ENCODE measurements around the gene PCDHGB4.
"Not testable (repeated sequence)": the region's sequence is repeated elsewhere in the genome, so short reads cannot be mapped to it uniquely, and the experiment has no call there.

The PCDHGB4 gene

GRCh38 chr5:141402553-141403243 lies 15.2 kb downstream of the PCDHGB4 start, which contains the start of gene PCDHGA9:
TSS of gene PCDHGA9 (plus strand) at chr5:141402778. CDS start at chr5:141402953, 175 bp downstream.
- no peak for DNase-seq

DNA sequence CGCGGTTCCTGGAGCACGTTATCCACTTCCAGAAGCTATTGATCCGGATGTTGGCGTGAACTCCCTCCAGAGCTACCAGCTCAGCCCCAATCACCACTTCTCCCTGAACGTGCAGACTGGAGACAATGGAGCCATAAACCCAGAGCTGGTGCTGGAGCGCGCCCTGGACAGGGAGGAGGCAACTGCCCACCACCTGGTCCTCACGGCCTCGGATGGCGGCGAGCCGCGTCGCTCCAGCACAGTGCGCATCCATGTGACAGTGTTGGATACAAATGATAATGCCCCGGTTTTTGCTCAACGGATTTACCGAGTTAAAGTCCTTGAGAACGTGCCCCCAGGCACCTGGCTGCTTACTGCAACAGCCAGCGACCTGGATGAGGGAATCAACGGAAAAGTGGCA lies 15.9 kb downstream of the PCDHGB4 start:
- DNase-seq: no peak

- DNase-seq: not testable (repeated sequence)
These were observed 20.4 kb downstream of the PCDHGB4 start, which contains the start of gene PCDHGB6 for GRCh38 chr5:141407790-141408505. TSS of gene PCDHGB6 (plus strand) at chr5:141408021. CDS start at chr5:141408203, 182 bp downstream.

DNA sequence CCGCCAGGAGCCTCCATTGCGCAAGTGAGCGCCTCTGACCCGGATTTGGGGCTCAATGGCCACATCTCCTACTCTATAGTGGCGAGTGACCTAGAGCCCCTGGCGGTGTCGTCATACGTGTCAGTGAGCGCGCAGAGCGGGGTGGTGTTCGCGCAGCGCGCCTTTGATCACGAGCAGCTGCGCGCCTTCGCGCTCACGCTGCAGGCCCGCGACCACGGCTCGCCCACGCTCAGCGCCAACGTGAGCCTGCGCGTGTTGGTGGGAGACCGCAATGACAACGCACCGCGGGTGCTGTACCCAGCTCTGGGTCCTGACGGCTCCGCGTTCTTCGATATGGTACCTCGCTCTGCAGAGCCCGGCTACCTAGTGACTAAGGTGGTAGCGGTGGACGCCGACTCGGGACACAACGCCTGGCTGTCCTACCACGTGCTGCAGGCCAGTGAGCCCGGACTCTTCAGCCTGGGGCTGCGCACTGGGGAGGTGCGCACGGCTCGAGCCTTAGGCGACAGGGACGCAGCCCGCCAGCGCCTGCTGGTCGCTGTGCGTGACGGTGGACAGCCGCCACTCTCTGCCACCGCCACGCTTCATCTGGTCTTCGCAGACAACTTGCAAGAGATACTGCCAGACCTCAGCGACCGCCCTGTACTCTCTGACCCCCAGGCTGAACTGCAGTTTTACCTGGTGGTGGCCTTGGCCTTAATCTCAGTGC lies 22.3 kb downstream of the PCDHGB4 start:
- no peak for DNase-seq

GRCh38 chr5:141411575-141411974 lies 24.1 kb downstream of the PCDHGB4 start:
- DNase-seq: no peak

DNA sequence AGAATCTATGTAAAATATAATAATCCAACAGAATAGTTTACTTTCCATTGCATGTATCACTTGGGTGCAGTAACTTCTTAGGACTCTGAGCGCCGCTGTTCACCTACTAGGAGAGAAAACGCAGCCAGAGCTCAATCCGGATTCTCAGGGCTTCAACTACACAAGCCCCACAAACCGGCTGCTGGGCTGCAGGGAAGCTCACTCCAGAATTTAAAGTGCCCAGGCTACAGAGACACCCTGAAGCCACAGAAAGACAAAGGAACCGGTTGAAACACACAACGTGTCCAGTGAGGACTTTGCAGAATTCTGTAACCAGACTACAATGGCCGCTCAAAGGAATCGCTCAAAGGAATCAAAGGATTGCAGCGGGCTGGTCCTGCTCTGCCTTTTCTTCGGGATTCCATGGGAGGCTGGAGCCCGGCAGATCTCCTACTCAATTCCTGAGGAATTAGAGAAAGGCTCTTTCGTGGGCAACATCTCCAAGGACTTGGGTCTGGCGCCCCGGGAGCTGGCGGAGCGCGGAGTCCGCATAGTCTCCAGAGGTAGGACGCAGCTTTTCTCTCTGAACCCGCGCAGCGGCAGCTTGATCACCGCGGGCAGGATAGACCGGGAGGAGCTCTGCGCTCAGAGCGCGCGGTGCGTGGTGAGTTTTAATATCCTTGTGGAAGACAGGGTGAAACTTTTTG lies 25.5 kb downstream of the PCDHGB4 start, which contains the start of gene PCDHGA10:
PCDHGA10 (plus strand) TSS at position 134 of the 686 bp plus-strand sequence; CDS start at position 323, 189 bp downstream.
- peak; percentile 44 to 52 for DNase-seq

GRCh38 chr5:141413540-141414069 lies 26.1 kb downstream of the PCDHGB4 start:
- DNase-seq: no peak

DNA sequence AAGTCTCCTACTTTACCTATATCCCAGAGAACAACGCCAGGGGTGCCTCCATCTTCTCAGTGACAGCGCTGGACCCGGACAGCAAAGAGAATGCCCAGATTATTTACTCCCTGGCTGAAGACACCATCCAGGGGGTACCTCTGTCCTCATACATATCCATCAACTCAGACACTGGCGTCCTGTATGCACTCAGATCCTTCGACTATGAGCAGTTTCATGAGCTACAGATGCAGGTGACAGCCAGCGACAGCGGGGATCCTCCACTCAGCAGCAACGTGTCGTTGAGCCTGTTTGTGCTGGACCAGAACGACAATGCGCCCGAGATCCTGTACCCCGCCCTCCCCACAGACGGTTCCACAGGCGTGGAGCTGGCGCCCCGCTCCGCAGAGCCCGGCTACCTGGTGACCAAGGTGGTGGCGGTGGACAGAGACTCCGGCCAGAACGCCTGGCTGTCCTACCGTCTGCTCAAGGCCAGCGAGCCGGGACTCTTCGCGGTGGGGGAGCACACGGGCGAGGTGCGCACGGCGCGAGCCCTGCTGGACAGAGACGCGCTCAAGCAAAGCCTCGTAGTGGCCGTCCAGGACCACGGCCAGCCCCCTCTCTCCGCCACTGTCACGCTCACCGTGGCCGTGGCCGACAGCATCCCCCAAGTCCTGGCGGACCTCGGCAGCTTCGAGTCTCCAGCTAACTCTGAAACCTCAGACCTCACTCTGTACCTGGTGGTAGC lies 27.2 kb downstream of the PCDHGB4 start:
- DNase-seq: not testable (repeated sequence)

- DNase-seq: not testable (repeated sequence)
These were observed 27.7 kb downstream of the PCDHGB4 start for GRCh38 chr5:141415275-141415618.

DNA sequence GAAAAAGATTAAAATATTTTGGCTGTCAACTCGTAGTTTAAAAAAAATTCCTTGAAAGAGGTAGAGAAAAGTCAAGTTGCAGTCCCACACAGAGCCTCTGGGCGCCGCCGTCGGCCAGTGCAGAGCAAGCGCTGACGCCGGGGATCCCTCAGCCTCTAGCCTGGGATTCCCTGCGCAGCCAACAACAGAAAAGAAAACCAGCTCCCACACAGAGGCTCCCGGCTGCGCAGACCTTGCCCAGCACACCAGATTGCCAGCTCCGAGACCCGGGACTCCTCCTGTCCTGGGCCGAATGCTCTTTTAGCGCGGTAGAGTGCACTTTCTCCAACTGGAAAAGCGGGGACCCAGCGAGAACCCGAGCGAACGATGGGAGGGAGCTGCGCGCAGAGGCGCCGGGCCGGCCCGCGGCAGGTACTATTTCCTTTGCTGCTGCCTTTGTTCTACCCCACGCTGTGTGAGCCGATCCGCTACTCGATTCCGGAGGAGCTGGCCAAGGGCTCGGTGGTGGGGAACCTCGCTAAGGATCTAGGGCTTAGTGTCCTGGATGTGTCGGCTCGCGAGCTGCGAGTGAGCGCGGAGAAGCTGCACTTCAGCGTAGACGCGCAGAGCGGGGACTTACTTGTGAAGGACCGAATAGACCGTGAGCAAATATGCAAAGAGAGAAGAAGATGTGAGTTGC lies 30.1 kb downstream of the PCDHGB4 start, which contains the start of gene PCDHGB7:
PCDHGB7 (plus strand) TSS at position 184 of the 679 bp plus-strand sequence; CDS start at position 367, 183 bp downstream.
- DNase-seq: not testable (repeated sequence)

DNA sequence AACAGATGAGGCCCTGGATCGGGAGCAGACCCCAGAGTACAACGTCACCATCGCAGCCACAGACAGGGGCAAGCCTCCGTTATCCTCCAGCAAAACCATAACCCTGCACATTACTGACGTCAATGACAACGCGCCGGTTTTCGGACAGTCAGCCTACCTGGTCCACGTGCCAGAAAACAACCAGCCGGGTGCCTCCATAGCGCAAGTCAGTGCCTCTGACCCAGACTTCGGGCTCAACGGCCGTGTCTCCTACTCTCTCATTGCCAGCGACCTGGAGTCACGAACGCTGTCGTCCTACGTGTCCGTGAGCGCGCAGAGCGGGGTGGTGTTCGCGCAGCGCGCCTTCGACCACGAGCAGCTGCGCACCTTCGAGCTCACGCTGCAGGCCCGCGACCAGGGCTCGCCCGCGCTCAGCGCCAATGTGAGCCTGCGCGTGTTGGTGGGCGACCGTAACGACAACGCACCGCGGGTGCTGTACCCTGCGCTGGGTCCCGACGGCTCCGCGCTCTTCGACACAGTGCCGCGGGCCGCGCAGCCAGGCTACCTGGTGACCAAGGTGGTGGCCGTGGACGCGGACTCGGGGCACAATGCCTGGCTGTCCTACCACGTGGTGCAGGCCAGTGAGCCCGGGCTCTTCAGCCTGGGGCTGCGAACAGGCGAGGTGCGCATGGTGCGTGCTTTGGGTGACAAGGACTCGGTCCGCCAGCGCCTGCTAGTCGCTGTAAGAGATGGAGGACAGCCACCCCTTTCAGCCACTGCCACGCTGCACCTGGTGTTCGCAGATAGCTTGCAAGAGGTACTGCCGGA lies 31.8 kb downstream of the PCDHGB4 start:
- DNase-seq: no peak

DNA sequence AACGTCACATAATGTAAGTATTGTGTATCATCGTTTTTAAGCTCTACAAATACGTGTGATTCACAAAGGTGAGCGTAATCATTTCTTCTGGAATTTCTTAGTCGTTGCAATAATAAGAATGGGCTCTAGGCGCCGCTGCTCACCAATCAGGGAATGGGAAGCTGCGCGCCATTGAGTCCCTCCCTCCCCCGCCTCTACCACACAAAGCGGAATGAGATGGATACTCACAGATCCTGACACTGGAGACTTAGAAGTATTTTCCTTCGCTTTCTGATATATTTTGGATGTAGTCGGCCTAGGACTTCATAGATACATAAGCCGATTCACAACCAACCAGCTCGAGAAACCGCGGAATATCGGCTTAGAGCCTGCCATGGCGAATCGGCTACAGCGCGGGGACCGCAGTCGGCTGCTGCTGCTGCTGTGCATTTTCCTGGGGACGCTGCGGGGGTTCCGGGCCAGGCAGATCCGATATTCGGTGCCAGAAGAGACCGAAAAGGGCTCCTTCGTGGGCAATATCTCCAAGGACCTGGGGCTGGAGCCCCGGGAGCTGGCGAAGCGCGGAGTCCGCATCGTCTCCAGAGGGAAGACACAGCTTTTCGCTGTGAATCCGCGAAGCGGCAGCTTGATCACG lies 33.5 kb downstream of the PCDHGB4 start, which contains the start of gene PCDHGA11:
PCDHGA11 (plus strand) TSS at position 197 of the 634 bp plus-strand sequence; CDS start at position 374, 177 bp downstream.
- DNase-seq: peak in 1 of 2 donors; percentile 24

GRCh38 chr5:141421489-141421855 lies 34.0 kb downstream of the PCDHGB4 start:
- DNase-seq: no peak

- DNase-seq: no peak
These were observed 35.3 kb downstream of the PCDHGB4 start for GRCh38 chr5:141422742-141423291.

DNA sequence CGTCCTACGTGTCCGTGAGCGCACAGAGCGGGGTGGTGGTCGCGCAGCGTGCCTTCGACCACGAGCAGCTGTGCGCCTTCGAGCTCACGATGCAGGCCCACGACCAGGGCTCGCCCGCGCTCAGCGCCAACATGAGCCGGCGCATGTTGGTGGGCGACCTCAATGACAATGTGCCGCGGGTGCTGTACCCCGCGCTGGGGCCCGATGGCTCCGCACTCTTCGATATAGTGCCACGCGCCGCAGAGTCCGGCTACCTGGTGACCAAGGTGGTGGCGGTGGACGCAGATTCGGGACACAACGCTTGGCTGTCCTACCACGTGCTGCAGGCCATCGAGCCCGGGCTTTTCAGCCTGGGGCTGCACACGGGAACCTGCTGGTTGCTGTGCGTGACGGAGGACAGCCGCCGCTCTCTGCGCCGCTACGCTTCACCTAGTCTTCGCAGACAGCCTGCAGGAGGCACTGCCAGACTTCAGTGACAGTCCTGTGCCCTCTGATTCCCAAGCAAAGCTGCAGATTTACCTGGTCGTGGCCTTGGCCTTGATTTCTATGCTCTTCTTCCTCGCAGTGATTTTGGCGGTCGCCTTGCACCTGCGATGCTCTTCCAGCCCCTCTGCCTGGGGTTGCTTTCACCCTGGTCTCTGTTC lies 40.4 kb downstream of the PCDHGB4 start:
- DNase-seq: no peak

DNA sequence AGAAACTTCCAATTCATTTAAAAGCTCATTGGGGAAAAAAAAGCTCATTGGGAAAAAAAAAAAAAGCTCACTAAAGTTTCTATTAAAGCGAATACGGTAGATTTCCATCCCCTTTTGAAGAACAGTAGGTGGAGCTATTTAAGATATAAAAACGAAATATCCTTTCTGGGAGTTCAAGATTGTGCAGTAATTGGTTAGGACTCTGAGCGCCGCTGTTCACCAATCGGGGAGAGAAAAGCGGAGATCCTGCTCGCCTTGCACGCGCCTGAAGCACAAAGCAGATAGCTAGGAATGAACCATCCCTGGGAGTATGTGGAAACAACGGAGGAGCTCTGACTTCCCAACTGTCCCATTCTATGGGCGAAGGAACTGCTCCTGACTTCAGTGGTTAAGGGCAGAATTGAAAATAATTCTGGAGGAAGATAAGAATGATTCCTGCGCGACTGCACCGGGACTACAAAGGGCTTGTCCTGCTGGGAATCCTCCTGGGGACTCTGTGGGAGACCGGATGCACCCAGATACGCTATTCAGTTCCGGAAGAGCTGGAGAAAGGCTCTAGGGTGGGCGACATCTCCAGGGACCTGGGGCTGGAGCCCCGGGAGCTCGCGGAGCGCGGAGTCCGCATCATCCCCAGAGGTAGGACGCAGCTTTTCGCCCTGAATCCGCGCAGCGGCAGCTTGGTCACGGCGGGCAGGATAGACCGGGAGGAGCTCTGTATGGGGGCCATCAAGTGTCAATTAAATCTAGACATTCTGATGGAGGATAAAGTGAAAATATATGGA lies 43.0 kb downstream of the PCDHGB4 start, which contains the start of gene PCDHGA12:
PCDHGA12 (plus strand) TSS at position 176 of the 782 bp plus-strand sequence; CDS start at position 429, 253 bp downstream.
- DNase-seq: no peak

DNA sequence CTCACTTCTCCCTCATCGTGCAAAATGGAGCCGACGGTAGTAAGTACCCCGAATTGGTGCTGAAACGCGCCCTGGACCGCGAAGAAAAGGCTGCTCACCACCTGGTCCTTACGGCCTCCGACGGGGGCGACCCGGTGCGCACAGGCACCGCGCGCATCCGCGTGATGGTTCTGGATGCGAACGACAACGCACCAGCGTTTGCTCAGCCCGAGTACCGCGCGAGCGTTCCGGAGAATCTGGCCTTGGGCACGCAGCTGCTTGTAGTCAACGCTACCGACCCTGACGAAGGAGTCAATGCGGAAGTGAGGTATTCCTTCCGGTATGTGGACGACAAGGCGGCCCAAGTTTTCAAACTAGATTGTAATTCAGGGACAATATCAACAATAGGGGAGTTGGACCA lies 43.8 kb downstream of the PCDHGB4 start:
- DNase-seq: no peak

DNA sequence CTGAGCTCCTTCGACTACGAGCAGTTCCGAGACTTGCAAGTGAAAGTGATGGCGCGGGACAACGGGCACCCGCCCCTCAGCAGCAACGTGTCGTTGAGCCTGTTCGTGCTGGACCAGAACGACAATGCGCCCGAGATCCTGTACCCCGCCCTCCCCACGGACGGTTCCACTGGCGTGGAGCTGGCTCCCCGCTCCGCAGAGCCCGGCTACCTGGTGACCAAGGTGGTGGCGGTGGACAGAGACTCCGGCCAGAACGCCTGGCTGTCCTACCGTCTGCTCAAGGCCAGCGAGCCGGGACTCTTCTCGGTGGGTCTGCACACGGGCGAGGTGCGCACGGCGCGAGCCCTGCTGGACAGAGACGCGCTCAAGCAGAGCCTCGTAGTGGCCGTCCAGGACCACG lies 44.8 kb downstream of the PCDHGB4 start:
- not testable (repeated sequence) for DNase-seq

All from activated CD4-positive, alpha-beta T cell treated with anti-CD3 and anti-CD28 coated beads for 4 hours (primary cell).